Left renal cortex interstitium (tissue), 4 donors: Measurements from ENCODE around the gene TMCO5A. TPM values are rescaled to one million over a fixed set of nuclear protein-coding genes. Genes with fewer than 3 reads are reported as not detected.
A peak's percentile ranks its signal among the peaks of the same experiment; 100 is the strongest.
"Not testable (repeated sequence)": the region's sequence is repeated elsewhere in the genome, so short reads cannot be mapped to it uniquely, and the experiment has no call there.

ENCODE experiments used
- DNase-seq, 4 donors: peaks; one replicate each; pipeline ENCODE4 v3.0.0-alpha.2; 2013; ENCODE audit warnings: low read depth in 4 of 4, low spot score in 2 of 4, missing footprints in 1 of 4
- polyA plus RNA-seq, 4 donors: library from polyadenylated mRNA; unstranded; fragments of 120-200 nt; gene quantifications; one replicate each; pipeline ENCODE4 v1.2.1, GENCODE V29; 2013; ENCODE audit not compliant: insufficient read length in 4 of 4

TMCO5A gene
- not detected for polyA plus RNA-seq

DNA sequence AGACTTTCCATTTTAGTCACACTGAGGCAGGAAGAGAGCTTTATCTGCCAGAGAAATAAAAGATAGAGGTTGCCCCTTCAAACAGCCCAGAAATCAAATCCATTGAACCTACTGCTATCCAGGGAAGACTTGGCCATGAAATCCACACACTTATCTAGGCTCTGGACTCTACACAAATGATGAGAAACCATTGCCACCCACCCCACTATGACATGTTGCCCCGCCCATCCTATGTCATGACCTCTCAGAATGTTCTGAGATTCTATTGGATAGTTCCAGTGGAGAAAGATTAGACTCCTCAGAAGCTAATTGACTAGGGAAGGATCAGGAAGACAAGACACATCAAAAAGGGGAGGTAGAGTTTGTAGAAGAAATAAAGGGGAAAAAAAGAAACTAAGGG lies at the start of gene TMCO5A:
Gene TMCO5A, plus strand, starts transcription at position 301 of the 400 bp plus-strand sequence. CDS start 1,684 bp downstream, outside the sequence.
- DNase-seq, result no peak

DNA sequence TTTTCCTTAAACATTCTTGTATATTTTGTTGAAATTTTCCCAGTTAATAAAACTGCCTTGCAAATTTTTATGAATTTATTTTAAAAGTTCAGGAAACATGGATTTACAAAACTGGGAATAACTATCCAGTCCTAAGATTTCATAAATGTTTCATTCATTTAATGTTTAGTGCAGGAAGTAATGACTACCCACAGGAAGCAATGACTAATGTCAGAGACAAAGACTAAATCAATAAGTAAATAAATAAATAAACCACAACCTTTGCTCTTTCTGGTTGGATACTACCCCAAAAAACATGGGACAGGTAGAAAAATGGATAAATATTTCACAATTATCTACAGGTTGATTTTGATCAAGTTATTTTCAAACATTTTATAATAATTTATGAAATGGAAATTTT lies 48.8 kb upstream of the TMCO5A start:
- no peak for DNase-seq

DNA sequence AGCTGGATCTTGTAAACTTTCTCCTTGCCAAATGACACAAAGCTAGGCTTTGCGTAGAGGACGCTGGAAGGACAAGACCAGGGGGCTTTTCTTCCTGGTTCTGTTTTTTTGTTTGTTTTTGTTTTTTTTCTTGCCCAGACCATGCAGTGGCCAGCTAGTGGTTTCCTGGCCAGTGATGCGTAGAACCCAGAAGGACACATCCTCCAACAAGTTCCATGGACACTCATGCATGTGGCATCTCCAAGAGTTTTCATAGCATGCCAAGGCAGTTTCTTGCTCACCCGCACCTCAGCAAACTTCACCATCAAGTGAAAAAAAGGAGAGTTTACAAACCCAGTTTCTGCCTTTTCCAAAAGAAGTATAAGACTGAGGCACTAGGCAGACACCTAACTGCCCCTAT lies 46.1 kb upstream of the TMCO5A start:
- no peak for DNase-seq

DNA sequence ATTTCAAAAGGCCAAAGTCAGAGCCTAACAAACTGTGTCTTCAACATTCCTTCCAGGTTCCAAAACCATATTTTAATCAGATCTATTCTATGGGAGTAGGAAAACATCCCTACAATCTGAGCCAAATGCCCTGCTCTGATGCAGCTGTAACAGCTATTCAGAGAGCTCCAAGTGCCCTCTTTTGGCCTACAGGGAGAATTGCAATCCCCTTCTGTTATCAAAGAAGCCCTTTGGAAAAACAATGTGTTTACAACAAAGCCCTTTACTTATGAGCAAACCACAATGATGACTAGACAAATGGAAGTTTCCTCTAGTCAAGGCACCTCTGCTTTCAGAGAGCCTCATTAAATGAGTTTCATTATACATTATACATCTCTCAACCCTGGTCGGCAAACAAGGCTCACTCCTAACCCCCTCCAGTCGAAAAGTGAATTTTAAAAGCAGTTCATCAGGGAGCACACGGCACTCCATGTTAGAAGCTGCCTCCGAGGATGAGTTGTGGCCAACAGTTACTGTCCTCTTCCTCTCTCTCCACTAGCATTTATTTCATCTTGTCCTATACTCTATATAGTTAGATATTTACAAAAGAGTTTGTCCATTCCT lies 42.6 kb upstream of the TMCO5A start:
- DNase-seq, result peak in 1 of 4 donors; percentile 28

DNA sequence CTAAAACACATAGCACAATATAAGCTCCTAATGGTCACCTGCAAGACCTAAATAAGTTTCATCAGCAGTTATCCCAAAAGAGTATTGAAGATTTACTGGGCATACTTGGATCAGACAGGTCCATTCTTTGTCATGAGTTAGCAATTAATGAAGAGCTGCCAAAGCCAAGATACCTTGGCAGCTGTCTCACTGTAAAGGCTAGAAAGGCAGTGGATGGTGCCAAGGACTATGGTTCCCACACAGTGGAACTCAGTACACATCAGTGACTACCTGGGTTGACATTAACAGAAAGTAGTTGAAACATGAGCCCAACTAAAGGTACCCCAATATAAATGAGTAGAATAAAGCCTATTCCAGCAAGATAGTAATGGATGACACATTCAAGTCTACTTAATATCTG lies 41.1 kb upstream of the TMCO5A start:
- no peak for DNase-seq

DNA sequence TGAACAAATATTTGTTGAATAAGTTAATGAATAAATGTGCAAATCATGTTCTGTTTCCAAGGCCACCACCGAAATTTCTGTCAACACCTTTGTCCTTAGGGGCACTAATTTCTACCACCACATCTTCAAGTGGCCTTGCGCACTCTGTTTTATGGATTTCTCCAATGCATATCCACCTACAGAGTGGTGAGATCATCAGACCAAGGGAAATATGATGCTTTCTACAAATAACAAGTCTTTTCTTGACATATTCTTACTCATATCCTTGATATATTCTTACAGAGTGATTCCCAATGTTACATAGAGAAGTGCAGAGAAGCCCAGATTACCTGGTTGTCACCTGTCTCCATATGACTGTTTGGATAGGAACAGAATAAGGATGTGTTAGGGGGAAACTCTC lies 36.1 kb upstream of the TMCO5A start:
- no peak for DNase-seq

DNA sequence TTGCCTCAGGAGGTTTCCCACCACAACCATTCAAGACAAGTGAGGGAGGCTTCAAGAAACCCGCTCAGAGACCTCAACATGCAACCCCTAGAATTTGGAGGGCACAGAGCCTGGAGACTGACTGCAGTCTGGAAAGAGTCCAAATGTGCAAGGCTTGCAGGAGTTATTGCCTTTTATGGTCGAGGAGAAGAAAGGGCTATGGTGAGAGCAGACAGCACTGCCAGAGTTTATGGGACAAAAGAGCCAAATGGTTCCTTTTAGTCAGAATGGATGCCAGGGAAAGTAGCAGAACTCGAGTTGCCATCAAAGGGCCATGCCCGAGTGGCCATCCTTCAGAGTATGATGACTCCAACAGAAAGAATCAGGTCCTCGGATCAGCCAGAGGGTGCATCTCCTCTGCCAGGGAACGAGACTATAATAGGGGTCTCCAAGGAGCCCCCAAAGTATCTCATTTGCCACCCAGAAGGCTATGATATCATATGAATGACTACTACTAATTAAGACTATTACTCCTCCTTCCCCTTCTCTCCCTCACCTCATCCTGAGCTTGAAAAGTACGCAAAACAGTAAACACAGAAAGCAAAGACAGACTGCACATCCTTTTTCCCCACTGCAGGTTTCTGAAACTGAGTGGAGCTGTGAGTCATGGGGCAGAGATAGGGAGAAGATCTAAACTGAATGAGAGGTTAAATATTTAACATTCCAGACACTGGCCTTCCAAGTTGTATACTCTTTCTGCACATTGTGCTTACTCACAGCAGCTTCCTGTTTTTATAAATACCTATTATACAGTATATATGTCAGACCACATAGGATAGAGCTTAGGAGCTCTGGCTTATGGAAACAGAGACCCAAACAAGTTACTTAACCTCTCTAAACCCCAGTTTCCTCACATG lies 33.9 kb upstream of the TMCO5A start:
- DNase-seq, result no peak

DNA sequence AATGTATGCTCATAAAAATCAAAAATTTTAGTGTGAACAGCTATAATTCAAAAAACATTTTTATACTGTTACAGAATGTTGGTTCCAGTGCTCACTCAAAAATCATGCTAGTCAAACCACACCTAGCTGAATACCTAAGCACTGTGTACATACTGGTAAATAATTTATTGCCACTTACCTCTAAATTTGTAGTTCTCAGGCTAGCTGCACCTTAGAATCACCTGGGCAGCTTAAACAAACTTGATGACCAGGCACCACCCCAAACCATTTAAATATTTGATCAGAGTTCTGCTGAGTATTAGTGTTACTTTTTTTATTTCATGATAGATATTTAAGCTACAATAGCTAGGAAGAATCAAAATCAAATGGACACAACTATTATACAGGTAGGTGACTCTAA lies 32.3 kb upstream of the TMCO5A start:
- no peak for DNase-seq

DNA sequence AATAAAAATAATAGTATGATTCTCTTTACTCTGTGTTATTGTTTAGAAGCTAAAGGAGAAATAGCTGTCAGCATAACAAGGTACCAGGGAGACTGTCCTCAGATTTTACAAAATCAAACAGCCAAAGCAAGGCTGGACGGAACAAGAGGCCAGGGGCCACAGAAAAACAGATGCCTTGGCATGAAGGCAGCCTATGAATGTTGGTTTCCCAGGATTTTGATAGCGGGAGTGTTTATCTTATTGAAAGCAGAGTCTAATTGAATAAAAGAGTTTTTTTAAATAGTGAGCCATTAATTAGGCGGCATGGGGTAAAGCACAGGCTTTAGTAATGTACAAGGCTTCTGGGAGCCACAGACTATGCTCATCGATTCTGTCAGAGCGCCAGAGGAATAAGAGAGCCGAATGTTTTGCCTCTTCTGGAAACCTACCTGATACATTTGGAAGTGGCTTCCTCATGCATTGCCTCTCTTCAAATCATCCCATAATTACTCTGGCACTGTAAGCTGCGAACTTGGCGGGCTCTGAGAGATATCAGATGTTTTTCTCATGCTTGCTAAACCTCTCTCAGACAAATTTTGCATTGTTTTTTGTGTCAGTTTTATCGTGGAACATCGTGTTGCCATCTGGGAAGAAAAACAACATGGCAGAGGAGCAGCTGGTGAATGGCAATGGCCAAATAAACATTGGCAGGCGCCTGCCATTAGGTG lies 30.4 kb upstream of the TMCO5A start:
- DNase-seq, result no peak

DNA sequence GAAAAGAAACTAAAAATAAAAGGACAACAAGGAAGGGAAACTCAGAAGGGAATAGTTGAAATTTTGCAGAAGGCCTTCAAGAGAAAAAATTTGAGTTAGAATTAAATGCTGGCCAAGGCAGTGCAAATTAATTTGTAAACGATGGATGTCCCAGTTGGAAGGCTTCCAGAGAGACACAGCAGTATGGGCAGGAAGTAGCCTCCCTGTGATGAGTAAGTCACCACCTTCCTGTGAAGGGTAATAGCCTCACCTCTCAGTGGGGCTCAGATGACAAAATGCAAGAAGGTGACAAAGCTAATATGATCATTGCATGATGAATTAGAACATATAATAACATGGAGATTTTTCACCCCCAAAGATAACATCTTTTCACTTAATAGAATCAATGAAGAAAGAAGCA lies 27.3 kb upstream of the TMCO5A start:
- no peak for DNase-seq

DNA sequence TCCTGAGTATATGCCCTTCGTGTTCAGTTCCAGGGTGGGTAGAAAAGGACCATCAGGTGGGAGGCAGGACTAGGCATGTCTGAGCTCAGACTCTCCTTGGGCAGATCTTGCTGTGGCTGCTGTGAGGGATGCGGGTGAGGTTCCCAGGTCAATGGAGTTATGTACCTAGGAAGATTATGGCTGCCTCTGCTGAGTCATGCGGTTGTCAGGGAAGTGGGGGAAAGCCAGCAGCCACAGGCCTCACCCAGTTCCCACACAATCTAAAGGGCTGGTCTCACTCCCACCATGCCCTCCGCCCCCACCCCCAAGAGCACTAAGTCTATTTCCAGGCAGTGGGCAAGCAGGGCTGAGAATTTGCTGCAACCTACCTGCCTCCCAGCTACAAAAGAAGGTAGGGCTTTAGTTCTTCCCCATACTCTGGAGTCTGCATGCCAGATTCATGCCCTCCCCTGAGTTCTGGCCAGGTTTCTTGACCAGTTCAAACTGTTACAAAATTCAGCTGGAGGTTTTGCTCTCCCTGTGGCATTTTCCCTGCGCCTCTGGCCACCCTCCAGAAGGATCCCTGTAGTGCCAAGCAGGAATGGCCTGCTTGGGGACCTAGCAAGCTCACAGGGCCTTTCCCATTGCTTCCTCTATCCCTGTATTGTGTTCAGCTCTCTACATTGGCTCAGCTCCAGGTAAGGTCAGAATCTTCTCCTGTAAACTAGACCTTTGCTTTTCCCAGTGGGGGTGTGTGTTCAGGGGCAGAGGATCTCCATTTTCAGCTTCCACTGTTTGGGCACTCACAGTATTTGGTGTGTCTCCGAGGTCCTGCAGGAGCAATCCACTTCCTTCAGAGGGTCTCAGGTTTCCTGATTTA lies 12.7 kb upstream of the TMCO5A start:
- DNase-seq, result no peak

DNA sequence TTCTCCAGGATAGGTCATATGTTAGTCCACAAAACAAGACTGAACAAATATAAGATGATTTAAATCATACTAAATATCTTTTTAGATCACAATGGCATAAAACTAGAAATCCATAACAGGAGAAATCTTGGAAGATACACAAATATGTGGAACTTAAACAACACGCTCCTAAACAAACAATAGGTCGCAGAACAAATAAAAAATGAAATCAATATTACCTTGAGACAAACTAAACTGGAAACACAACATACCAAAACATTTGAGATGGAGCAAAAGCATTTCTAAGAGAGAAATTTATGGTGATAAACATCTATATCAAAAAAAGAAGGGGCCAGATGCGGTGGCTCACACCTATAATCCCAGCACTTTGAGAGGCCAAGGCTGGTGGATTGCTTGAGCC lies 8.3 kb upstream of the TMCO5A start:
- DNase-seq, result no peak

DNA sequence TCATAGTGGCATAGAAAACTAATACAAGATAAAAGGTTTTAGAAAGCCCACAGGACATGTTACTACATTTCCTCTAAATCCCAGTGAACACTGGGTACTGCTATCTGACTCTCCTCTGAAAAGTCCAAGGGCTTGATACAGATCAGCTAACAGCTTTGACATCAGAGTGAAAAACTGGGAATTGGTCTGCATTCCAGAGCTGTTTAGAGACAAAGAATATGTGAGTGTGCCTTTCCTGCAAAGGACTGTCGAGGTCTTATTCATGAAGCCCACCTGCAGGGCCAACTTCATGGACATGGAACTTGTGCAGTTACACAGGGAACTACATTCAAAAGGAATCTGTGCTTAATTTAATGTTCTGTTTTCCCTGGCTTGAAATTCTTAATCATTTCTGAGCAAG lies 5.2 kb upstream of the TMCO5A start:
- DNase-seq, result no peak

DNA sequence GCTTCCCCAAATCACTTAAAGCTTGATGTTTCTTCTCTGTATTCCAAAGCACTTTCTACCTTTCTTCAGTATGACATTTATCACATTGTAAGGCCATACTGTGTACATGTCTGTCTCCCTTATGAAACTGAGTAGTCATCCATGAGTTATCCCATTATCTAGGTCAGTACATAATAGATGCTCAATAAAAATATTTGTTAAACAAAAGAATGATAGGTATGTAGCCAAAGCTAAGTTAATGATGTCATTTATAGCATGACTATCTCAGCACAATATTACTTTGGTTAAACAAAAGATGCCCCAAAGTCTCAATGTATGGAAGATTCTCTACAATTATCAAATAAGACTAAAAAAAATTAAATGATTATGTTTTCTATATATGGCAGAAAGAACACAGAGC lies 3.1 kb upstream of the TMCO5A start:
- no peak for DNase-seq

DNA sequence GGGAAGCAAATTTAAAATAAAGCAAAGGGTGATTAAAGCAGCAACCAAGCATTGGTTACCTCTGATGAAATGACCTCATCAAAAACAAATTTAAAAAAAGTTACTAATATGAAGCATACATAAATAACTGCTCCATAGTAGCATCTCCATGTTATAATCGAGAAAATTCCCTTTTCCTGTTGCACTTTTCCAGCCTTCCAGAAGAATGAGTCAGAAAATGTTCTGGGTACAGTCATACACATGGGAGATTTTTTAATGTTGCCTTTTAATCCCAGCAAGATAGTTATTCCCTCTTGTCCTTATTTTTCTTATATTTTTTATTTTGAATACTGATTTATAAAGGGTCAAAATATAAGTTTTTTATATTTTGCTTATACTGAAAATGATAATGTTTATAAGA lies 2.6 kb upstream of the TMCO5A start:
- DNase-seq, result no peak

DNA sequence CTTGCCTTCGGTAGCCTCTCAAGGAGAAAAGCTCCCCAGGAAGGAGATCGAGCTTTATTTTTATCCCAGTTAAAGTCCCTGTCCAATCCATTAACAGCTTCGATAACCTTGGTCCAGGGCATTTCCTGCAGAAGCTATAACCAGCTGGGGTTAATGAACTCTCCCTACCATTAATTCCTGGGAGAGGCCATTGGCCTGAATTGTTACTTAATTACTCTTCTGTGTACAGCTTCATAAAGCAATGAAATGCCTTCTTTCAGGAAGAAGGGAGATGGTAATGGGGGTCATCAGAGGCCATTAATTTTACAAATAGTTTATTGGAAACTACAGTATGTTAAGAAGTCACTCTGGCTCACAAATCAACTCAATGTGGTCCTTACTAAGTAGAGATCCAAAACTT lies 1.9 kb upstream of the TMCO5A start:
- DNase-seq, result no peak

DNA sequence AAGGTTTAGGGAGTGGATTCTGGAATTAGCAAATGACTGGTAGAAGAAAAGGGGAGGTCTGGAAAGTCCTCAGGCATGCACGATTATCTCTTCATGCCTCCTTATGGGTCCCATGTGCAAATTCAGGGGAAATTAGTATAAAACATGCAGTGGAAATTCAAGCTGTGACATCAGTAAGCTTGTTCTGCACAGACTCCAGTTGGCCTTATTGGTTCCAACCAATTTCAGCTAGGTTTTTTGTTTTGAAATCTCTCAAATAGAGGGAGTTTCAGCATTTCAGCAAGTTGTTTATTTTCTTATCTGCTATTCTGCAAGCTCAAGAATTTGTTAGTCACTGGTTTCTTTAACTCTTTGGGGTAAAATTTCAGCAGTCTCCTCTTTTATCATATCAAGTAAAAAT lies 774 bp upstream of the TMCO5A start:
- DNase-seq, result no peak

DNA sequence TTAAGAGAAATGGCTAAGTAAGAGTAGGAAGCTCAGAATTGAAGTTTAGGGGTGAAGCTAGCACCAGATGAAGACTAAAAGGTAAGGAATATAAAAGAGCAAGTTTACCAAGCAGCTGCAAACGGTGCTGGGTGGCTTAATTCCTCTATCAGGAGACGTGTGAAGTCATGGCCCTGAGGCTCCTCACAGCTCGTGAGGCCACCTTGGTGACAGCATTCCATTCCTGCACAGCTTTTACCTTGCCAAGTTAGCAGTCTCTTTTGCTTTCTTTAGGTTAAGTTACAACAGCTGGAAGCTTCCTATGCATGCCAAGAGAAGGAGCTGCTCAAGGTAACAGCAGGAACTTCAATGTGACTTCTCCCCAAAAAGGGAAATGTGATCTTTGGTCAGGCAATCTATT lies 6.4 kb downstream of the TMCO5A start:
- no peak for DNase-seq

DNA sequence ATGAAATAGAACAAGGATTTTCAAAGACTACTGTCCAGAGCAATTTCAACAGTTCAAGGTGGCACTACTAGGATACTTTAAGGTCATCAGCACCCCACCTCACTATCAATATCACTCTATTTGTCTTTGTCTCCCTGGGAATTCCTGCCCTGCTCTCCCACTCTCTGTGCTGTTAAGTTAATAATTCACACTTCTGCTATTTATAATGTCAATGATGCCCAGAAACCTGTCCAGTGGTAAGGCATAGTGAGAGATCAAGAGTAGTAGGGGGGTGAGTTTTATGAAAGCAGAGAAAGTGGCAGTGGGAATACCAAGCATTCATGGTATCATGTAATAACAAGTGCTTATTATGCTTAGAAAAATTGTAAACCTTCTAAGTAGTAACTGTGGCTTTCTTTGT lies 7.3 kb downstream of the TMCO5A start:
- DNase-seq, result no peak

DNA sequence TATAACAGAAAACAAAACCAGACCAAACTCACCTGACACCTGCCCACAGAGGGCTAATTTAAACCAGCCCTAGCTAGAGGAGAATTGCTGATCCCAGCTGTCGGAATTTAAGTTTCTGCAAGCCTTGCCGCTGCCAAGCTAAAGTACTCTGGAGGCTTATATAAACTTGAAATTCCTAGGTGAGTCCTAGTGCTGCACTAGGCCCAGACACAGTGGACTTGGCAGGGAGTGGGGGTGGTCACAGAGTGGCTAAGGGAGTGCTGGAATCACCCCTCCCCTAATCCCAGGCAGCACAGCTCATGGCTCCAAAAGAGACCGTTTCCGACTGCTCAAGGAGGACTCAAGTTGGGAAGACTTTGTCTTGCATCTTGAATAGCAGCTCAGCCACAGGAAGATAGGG lies 17.6 kb downstream of the TMCO5A start:
- no peak for DNase-seq

DNA sequence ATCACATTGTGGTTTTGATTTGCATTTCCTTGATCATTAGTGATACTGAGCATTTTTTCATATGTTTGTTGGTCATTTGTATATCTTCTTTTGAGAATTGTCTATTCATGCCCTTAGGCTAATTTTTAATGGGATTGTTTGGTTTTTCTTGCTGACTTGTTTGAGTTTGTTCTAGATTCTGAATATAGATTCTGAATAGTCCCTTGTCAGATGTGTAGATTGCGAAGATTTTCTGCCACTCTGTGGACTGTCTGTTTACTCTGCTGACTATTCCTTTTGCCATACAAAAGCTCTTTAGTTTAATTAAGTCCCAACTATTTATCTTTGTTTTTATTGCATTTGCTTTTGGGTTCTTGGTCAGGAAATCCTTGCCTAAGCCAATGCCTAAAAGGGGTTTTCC lies 26.3 kb downstream of the TMCO5A start:
- DNase-seq, result not testable (repeated sequence)
